OCI-LY7 (cell line): Measurements from ENCODE around the gene GNB1L. TPM values are rescaled to one million over a fixed set of nuclear protein-coding genes. Genes with fewer than 3 reads are reported as not detected.
A peak's percentile ranks its signal among the peaks of the same experiment; 100 is the strongest.

Experiments
- BruUV-seq: library from RNA; stranded (reverse); fragments of 400-500 nt; replicated peaks from 2 replicates; lab custom pipeline; 2021; lab: Mats Ljungman, UMichigan
- CTCF ChIA-PET: fragments of 300-600 bp; sonication (Branson Sonifier 250); formaldehyde crosslinking; loops from one replicate; lab custom pipeline; 2022; ENCODE audit warnings: antibody characterized with exemption; ENCODE audit not compliant: unreplicated experiment; lab: Charles Lee
- POLR2A ChIA-PET: fragments of 300-600 bp; sonication (Branson Sonifier 250); formaldehyde crosslinking; loops from one replicate; lab custom pipeline; 2022; ENCODE audit warnings: antibody characterized with exemption; lab: Charles Lee
- DNase-seq: peaks from one replicate; pipeline ENCODE4 v3.0.0-alpha.2; 2015; ENCODE audit warnings: low spot score
- H2AFZ ChIP-seq: fragments of 200-600 bp; sonication (generic), shearing (Covaris generic); 2 replicates; pipeline ENCODE4 v1.6.1; 2014; ENCODE audit warnings: mild to moderate bottlenecking, antibody characterized with exemption, low read length, moderate library complexity
- H3K27ac ChIP-seq: fragments of 200-600 bp; sonication (generic); 2 replicates; pipeline ENCODE4 v1.5.1; 2014; ENCODE audit warnings: mixed run types, low read depth, mild to moderate bottlenecking, moderate library complexity, low read length, inconsistent platforms; ENCODE audit not compliant: poor library complexity, severe bottlenecking
- H3K36me3 ChIP-seq: fragments of 200-600 bp; sonication (generic); 2 replicates; pipeline ENCODE4 v1.6.1; 2014; ENCODE audit warnings: mild to moderate bottlenecking, antibody characterized with exemption, low read length, moderate library complexity, mixed read lengths; ENCODE audit not compliant: insufficient read depth
- H3K4me1 ChIP-seq: fragments of 200-600 bp; sonication (generic); 2 replicates; pipeline ENCODE4 v1.5.1; 2014; ENCODE audit warnings: mild to moderate bottlenecking, low read length; ENCODE audit not compliant: insufficient read depth, poor library complexity, severe bottlenecking
- H3K4me2 ChIP-seq: fragments of 200-600 bp; sonication (generic); 2 replicates; pipeline ENCODE4 v1.6.1; 2014; ENCODE audit warnings: mild to moderate bottlenecking, low read length
- H3K4me3 ChIP-seq: fragments of 200-600 bp; sonication (generic); 2 replicates; pipeline ENCODE4 v1.5.1; 2014; ENCODE audit warnings: mild to moderate bottlenecking, low read depth, low read length; ENCODE audit not compliant: poor library complexity, severe bottlenecking
- H3K79me2 ChIP-seq: fragments of 200-600 bp; sonication (generic); 2 replicates; pipeline ENCODE4 v1.6.1; 2016; ENCODE audit warnings: low read depth, mild to moderate bottlenecking, low read length, moderate library complexity, mixed read lengths; ENCODE audit not compliant: insufficient read depth
- H3K9me2 ChIP-seq: fragments of 200-600 bp; sonication (generic); 2 replicates; pipeline ENCODE4 v1.6.1; 2016; ENCODE audit warnings: mild to moderate bottlenecking, low read length, mixed read lengths; ENCODE audit not compliant: insufficient read depth
- H3K9me3 ChIP-seq: fragments of 200-600 bp; sonication (generic); 2 replicates; pipeline ENCODE4 v1.6.1; 2014; ENCODE audit warnings: mild to moderate bottlenecking, mixed run types, low read length, mixed read lengths
- H4K20me1 ChIP-seq: fragments of 200-600 bp; sonication (generic); 2 replicates; pipeline ENCODE4 v1.6.1; 2014; ENCODE audit warnings: mild to moderate bottlenecking, antibody characterized with exemption, low read length, moderate library complexity, mixed read lengths; ENCODE audit not compliant: insufficient read depth
- EZH2phosphoT487 ChIP-seq: fragments of 200-600 bp; sonication (generic); IDR thresholded peaks from 2 replicates; pipeline ENCODE4 v1.6.1; 2018; ENCODE audit warnings: low read depth, borderline replicate concordance, mild to moderate bottlenecking, mixed run types, antibody characterized with exemption, low read length, moderate library complexity, mixed read lengths
- intact Hi-C: fragments of 100-400 bp; cut with micrococcal nuclease; formaldehyde crosslinking; loops from one replicate; pipeline ENCODE4 v1.10.0; 2022; ENCODE audit not compliant: unreplicated experiment
- total RNA-seq, 2 experiments: library from RNA; depleted of rRNA in 1 of 2; stranded (reverse); fragments of >200 nt in 1 of 2; shearing (Covaris generic) in 1 of 2; gene quantifications; 2 replicates each; pipeline ENCODE4 v1.2.3, GENCODE V29; 2014 to 2022
- TF ChIP-seq, protein P1 (sequence below): fragments of 200-600 bp; sonication (generic); conservative IDR thresholded peaks from 2 replicates; pipeline ENCODE4 v1.5.1; 2014; ENCODE audit warnings: mild to moderate bottlenecking, antibody characterized with exemption, low read length, moderate library complexity, mixed read lengths

Gene GNB1L
- total RNA-seq, 2 experiments from 2014 or later = 13.1 to 26.7 TPM

DNA sequence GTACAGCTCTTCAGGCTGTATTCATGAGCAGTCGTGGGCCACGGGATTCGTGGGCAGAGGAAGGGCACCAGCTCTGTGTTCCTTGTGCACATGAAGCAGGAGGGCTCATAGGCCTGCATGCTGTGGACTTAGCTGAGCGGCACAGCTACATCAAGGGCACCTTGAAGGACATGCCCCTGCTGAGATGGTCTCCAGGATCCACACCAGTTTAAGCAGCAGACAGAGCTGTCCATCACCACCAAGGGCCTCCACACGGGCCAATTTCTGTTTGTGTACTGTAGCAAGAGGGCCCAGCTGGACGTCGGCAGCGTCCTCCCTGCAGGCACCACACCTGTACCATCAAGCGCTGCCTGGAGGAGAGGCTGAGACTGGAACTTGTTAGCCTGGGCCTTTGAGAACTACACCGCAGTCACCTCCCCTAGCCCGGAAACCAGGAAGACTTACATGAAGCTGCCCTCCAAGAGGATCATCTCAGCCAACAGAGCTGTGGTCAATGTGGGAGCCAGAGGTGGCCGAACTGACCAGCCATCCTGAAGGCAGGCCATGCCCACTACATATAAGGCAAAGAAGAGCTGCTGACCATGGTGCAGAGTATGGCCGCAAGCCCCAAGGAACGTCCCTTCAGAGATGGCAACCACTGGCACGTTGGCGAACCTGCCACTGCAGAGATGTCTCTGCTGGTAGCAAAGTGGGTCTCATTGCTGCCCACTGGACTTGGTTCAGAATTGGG lies 32.7 kb upstream of the GNB1L start:
- H3K27ac ChIP-seq = peak overlapping the region; percentile 91
- POLR2A ChIA-PET = interaction anchor here (0.8 to 2.2 kb wide), 3 partner anchors 9 to 114 kb away, joined by 3 to 9 read pairs (median 4); partner anchors contain the start of genes GNB1L and RTL10
- peak overlapping the region; percentile 8; the same call in 1 of the 2 replicates for H2AFZ ChIP-seq
- no peaks in the 10 kb centered on the region for H3K9me3 ChIP-seq
- H3K36me3 ChIP-seq = no peaks in the 10 kb centered on the region
- no peak for DNase-seq
- CTCF ChIA-PET = interaction anchor here (1.1 to 2.1 kb wide), 4 partner anchors 9 to 157 kb away, joined by 3 to 7 read pairs (median 6); no protein-coding TSS in a partner anchor
- no peaks in the 10 kb centered on the region for H4K20me1 ChIP-seq
- no peaks in the 10 kb centered on the region for H3K9me2 ChIP-seq
- intact Hi-C loops = loop anchor here (2.0 kb wide), 1 partner anchor 55 kb away; no protein-coding TSS in a partner anchor
- peaks cover 76% of the 10 kb centered on the region for H3K4me1 ChIP-seq
- peak overlapping the region; percentile 45 for H3K4me3 ChIP-seq
- BruUV-seq = TSS peak; percentile 82
- H3K79me2 ChIP-seq = peaks cover 31% of the 10 kb centered on the region
- H3K4me2 ChIP-seq = peak overlapping the region; percentile 73
- TF ChIP-seq, protein P1, sequence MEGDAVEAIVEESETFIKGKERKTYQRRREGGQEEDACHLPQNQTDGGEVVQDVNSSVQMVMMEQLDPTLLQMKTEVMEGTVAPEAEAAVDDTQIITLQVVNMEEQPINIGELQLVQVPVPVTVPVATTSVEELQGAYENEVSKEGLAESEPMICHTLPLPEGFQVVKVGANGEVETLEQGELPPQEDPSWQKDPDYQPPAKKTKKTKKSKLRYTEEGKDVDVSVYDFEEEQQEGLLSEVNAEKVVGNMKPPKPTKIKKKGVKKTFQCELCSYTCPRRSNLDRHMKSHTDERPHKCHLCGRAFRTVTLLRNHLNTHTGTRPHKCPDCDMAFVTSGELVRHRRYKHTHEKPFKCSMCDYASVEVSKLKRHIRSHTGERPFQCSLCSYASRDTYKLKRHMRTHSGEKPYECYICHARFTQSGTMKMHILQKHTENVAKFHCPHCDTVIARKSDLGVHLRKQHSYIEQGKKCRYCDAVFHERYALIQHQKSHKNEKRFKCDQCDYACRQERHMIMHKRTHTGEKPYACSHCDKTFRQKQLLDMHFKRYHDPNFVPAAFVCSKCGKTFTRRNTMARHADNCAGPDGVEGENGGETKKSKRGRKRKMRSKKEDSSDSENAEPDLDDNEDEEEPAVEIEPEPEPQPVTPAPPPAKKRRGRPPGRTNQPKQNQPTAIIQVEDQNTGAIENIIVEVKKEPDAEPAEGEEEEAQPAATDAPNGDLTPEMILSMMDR = no peak
- TF ChIP-seq EZH2phosphoT487 = no peak

DNA sequence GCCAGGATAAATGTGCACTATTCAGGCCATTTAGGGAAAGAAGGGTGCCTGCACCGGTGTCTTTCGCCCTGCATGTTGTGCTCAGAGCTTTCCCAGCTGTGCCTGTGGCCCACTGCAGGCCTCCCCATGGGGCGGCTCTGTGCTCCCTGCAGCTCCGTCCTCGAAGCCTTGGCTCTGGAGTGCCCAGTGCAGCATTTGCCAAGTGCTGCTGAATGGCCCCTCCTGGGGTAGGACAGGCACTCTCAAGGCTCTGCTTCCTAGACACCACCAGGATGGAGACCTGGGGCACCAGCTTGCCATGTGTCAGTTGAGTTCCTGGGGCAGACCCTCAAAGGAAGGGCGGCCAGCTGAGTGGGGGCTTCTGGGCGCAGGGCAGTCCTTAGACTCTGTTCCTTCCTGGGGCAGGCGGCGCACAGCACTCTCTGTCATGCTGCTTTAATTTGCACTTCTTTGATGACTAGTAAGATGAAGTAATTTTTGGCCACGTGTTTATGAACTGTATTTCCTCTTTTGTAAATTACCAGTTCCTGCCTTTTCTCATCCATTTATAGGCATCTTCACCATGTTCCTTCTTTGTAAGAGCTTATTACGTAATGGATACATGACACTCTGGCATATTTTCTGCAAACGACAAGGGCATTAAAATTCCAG lies 32.1 kb upstream of the GNB1L start:
- peak overlapping the region; percentile 45 for H3K4me3 ChIP-seq
- H3K27ac ChIP-seq = peak overlapping the region; percentile 91
- H3K79me2 ChIP-seq = peaks cover 31% of the 10 kb centered on the region

More for the DNA sequence above, 32.1 kb upstream of the GNB1L start:
- Histone ChIP-seq H2AFZ (peak overlapping the region; percentile 8; the same call in 1 of the 2 replicates), H3K4me1 (peaks cover 69% of the 10 kb centered on the region), H3K36me3 (no peaks in the 10 kb centered on the region), H3K9me2 (no peaks in the 10 kb centered on the region), H4K20me1 (no peaks in the 10 kb centered on the region), H3K9me3 (no peaks in the 10 kb centered on the region), H3K4me2 (peak overlapping the region; percentile 73)
- TSS peak; percentile 63 for BruUV-seq
- intact Hi-C loops = loop anchor here (2.0 kb wide), 1 partner anchor 56 kb away; no protein-coding TSS in a partner anchor
- ChIA-PET CTCF (interaction anchor here (1.1 to 2.1 kb wide), 4 partner anchors 10 to 156 kb away, joined by 3 to 7 read pairs (median 6); no protein-coding TSS in a partner anchor), POLR2A (interaction anchor here (0.8 to 2.2 kb wide), 4 partner anchors 10 to 113 kb away, joined by 3 to 9 read pairs (median 4); partner anchors contain the start of genes GNB1L and RTL10)
- TF ChIP-seq, protein P1 = no peak
- no peak for TF ChIP-seq EZH2phosphoT487
- peak; percentile 90 for DNase-seq
